Activated CD8-positive, alpha-beta memory T cell treated with anti-CD3 and anti-CD28 coated beads, Interleukin-2, amount 10 ng/mL, durations not matched to agents 7 days and 5 days (primary cell): Measurements from ENCODE around the gene CTXND1. TPM values are rescaled to one million over a fixed set of nuclear protein-coding genes. Genes with fewer than 3 reads are reported as not detected.

Experiments used
- ATAC-seq: fragments of 150-1000 bp; cut with Tn5 transposase; one replicate; pipeline ENCODE4 v1.10.0; 2021; ENCODE audit warnings: moderate library complexity
- CTCF ChIA-PET: fragments of 350-600 bp; sonication (Branson Sonifier 250); formaldehyde crosslinking; loops from one replicate; lab custom pipeline; 2021; ENCODE audit warnings: antibody characterized with exemption; lab: Charles Lee
- DNase-seq: peaks from one replicate; pipeline ENCODE4 v3.0.0-alpha.2; 2020
- H3K27ac Mint-ChIP-seq: one replicate; pipeline ENCODE4 v1.8.0; 2021; ENCODE audit warnings: mild to moderate bottlenecking, mixed read lengths
- H3K27me3 Mint-ChIP-seq: one replicate; pipeline ENCODE4 v1.8.0; 2021; ENCODE audit warnings: mixed read lengths
- H3K36me3 Mint-ChIP-seq: one replicate; pipeline ENCODE4 v1.8.0; 2021; ENCODE audit warnings: mild to moderate bottlenecking, mixed read lengths
- H3K4me1 Mint-ChIP-seq: one replicate; pipeline ENCODE4 v1.8.0; 2021; ENCODE audit warnings: mixed read lengths
- H3K4me3 Mint-ChIP-seq: one replicate; pipeline ENCODE4 v1.8.0; 2021; ENCODE audit warnings: mild to moderate bottlenecking, moderate library complexity, mixed read lengths
- H3K9me3 Mint-ChIP-seq: one replicate; pipeline ENCODE4 v1.8.0; 2022; ENCODE audit warnings: low read depth, mixed read lengths
- total RNA-seq, 2 experiments: library from RNA; stranded (reverse); gene quantifications; one replicate each; pipeline ENCODE4 v1.2.3, GENCODE V29; 2021

CTXND1 gene
- total RNA-seq, 2 experiments from 2014 or later, result not detected

GRCh38 chr15:80153900-80154299 is 98.1 kb downstream of the CTXND1 start:
- Mint-ChIP-seq H3K27ac (peak overlapping the region; percentile 93), H3K4me1 (peaks cover 36% of the 10 kb centered on the region), H3K27me3 (peaks cover under 1% of the 10 kb centered on the region), H3K36me3 (peaks cover 15% of the 10 kb centered on the region), H3K4me3 (peak overlapping the region; percentile 87), H3K9me3 (no peaks in the 10 kb centered on the region)
- DNase-seq, result no peak
- CTCF ChIA-PET, result interaction anchor here (1.0 kb wide), 2 partner anchors 20 to 23 kb away, joined by 3 read pairs; no protein-coding TSS in a partner anchor
- ATAC-seq, result no peak

GRCh38 chr15:80152896-80153876 is 98.8 kb downstream of the CTXND1 start, which contains the start of gene FAH:
Gene FAH (plus strand): TSS chr15:80152999. CDS start chr15:80153055, 56 bp downstream.
- DNase-seq, result peak; percentile 76
- no peaks in the 10 kb centered on the region for H3K9me3 Mint-ChIP-seq
- CTCF ChIA-PET, result interaction anchor here (1.0 kb wide), 2 partner anchors 21 to 22 kb away, joined by 3 read pairs; no protein-coding TSS in a partner anchor
- peak; percentile 82 for ATAC-seq
- peak within 1 kb of the TSS; percentile 93 for H3K27ac Mint-ChIP-seq
- peaks cover 35% of the 10 kb centered on the region for H3K4me1 Mint-ChIP-seq
- peak within 1 kb of the TSS; percentile 87 for H3K4me3 Mint-ChIP-seq
- peaks cover 11% of the 10 kb centered on the region for H3K36me3 Mint-ChIP-seq
- peaks cover 3% of the 10 kb centered on the region for H3K27me3 Mint-ChIP-seq

GRCh38 chr15:80152180-80152895 is 99.7 kb downstream of the CTXND1 start:
- Mint-ChIP-seq H3K4me1 (peaks cover 31% of the 10 kb centered on the region), H3K9me3 (no peaks in the 10 kb centered on the region), H3K4me3 (peak overlapping the region; percentile 87), H3K36me3 (peaks cover 11% of the 10 kb centered on the region), H3K27me3 (peaks cover 3% of the 10 kb centered on the region), H3K27ac (peak overlapping the region; percentile 93)
- DNase-seq, result peak; percentile 98
- peak; percentile 77 for ATAC-seq
- CTCF ChIA-PET, result interaction anchor here (0.7 to 1.0 kb wide), 2 partner anchors 8 to 10 kb away, joined by 3 to 4 read pairs; no protein-coding TSS in a partner anchor

GRCh38 chr15:80151576-80151975 is 100.4 kb downstream of the CTXND1 start:
- Mint-ChIP-seq H3K9me3 (no peaks in the 10 kb centered on the region), H3K27me3 (peaks cover 3% of the 10 kb centered on the region), H3K4me3 (peak overlapping the region; percentile 68), H3K4me1 (peaks cover 30% of the 10 kb centered on the region), H3K27ac (no peak overlapping the region), H3K36me3 (peaks cover 11% of the 10 kb centered on the region)
- no peak for DNase-seq
- ATAC-seq, result no peak
- CTCF ChIA-PET, result interaction anchor here (0.7 to 1.7 kb wide), 3 partner anchors 9 to 18 kb away, joined by 3 to 4 read pairs (median 4); no protein-coding TSS in a partner anchor

GRCh38 chr15:80151148-80151547 is 100.9 kb downstream of the CTXND1 start:
- Mint-ChIP-seq H3K4me3 (no peak overlapping the region), H3K4me1 (peaks cover 30% of the 10 kb centered on the region), H3K27ac (no peak overlapping the region), H3K9me3 (no peaks in the 10 kb centered on the region), H3K27me3 (peaks cover 6% of the 10 kb centered on the region), H3K36me3 (peaks cover 11% of the 10 kb centered on the region)
- DNase-seq (no peak), ATAC-seq (no peak)
- CTCF ChIA-PET, result interaction anchor here (1.0 to 1.7 kb wide), 2 partner anchors 9 to 18 kb away, joined by 3 to 4 read pairs; no protein-coding TSS in a partner anchor

Other genes with a start within 250 kb of the CTXND1 start
- 10 to 100 TPM; 36.7 to 42.1 TPM for gene ZFAND6, start 192.5 kb downstream of the CTXND1 start, total RNA-seq
- gene FAH, start 99.2 kb downstream of the CTXND1 start, total RNA-seq, result 10 to 100 TPM; 69.0 to 71.6 TPM
- gene ARNT2, start 152.2 kb upstream of the CTXND1 start, total RNA-seq, result not detected